HepG2 (cell line): ENCODE measurements around the gene LSMEM2. TPM values are rescaled to one million over a fixed set of nuclear protein-coding genes. Genes with fewer than 3 reads are reported as not detected.

Source experiments
- EZH2 ChIP-seq: conservative IDR thresholded peaks from 2 replicates; pipeline ENCODE4 v1.6.1; 2012; ENCODE audit warnings: mild to moderate bottlenecking, low read depth, low read length, moderate library complexity
- FOSL2 ChIP-seq: sonication (generic); formaldehyde crosslinking; IDR thresholded peaks from 2 replicates; pipeline ENCODE4 v1.4.0; 2020; ENCODE audit warnings: missing genetic modification reagents
- HIVEP1 ChIP-seq: sonication (generic); formaldehyde crosslinking; IDR thresholded peaks from 2 replicates; pipeline ENCODE4 v1.4.0; 2020; ENCODE audit warnings: mild to moderate bottlenecking, missing genetic modification reagents
- HNRNPUL1 ChIP-seq: fragments of 200-400 bp; formaldehyde crosslinking; IDR thresholded peaks from 2 replicates; pipeline ENCODE4 v1.6.1; 2017; ENCODE audit warnings: low read depth, mild to moderate bottlenecking, low read length, moderate library complexity
- MYNN ChIP-seq: sonication (generic); formaldehyde crosslinking; IDR thresholded peaks from 2 replicates; pipeline ENCODE4 v1.4.0; 2020; ENCODE audit warnings: mild to moderate bottlenecking, low read depth, missing genetic modification reagents
- RFXANK ChIP-seq: IDR thresholded peaks from 2 replicates; pipeline ENCODE4 v1.6.1; 2016
- SNAI1 ChIP-seq: sonication (generic); formaldehyde crosslinking; IDR thresholded peaks from 2 replicates; pipeline ENCODE4 v1.5.0; 2020; ENCODE audit warnings: mild to moderate bottlenecking, missing genetic modification reagents, borderline replicate concordance
- SP1 ChIP-seq, 2 experiments: fragments of 450-650 bp in 1 of 2; sonication (generic) in 1 of 2; formaldehyde crosslinking in 1 of 2; IDR thresholded peaks; 2 replicates each; pipeline versions ENCODE4 v1.4.0 to v1.6.1; 2016 to 2020; ENCODE audit warnings: missing genetic modification reagents in 1 of 2
- SUZ12 ChIP-seq: fragments of 150-350 bp; IDR thresholded peaks from 2 replicates; pipeline ENCODE4 v1.6.1; 2014; ENCODE audit warnings: low read depth, low read length
- TBL1XR1 ChIP-seq: fragments of 150-350 bp; IDR thresholded peaks from 2 replicates; pipeline ENCODE4 v1.6.1; 2014; ENCODE audit warnings: borderline replicate concordance, low read length; ENCODE audit not compliant: partially characterized antibody
- ZBTB38 ChIP-seq: sonication (generic); formaldehyde crosslinking; IDR thresholded peaks from 2 replicates; pipeline ENCODE4 v1.5.1; 2020; ENCODE audit warnings: mild to moderate bottlenecking, missing genetic modification reagents
- ZFP1 ChIP-seq: IDR thresholded peaks from 2 replicates; pipeline ENCODE4 v1.6.1; 2016
- ZFP62 ChIP-seq: sonication (generic); formaldehyde crosslinking; IDR thresholded peaks from 2 replicates; pipeline ENCODE4 v1.4.0; 2020; ENCODE audit warnings: missing genetic modification reagents
- ZNF569 ChIP-seq: sonication (generic); formaldehyde crosslinking; IDR thresholded peaks from 2 replicates; pipeline ENCODE4 v1.5.0; 2020; ENCODE audit warnings: mild to moderate bottlenecking, missing genetic modification reagents, moderate library complexity, borderline replicate concordance
- polyA plus RNA-seq, 8 experiments: library from polyadenylated mRNA; depleted of rRNA in 3 of 8; stranded (reverse) in 7 of 8; unstranded in 1 of 8; fragments of >200 nt; fragmentation: Illumina TruSeq in 4 of 8; extraction: Trizol in 4 of 8; gene quantifications; 2 replicates each; pipeline versions ENCODE4 v1.2.1 to v1.2.3, GENCODE V29; 2011 to 2016; ENCODE audit warnings: low read depth in 4 of 8, missing spikeins in 1 of 8, mixed read lengths in 1 of 8; ENCODE audit not compliant: insufficient read depth in 1 of 8
- total RNA-seq, 5 experiments: library from RNA; depleted of rRNA; stranded (reverse); fragments of >200 nt; fragmentation: Illumina TruSeq; extraction: Trizol; gene quantifications; 2 replicates each; pipeline ENCODE4 v1.2.3, GENCODE V29; 2016; ENCODE audit warnings: low read depth in 1 of 5
- TF ChIP-seq, protein P1 (sequence below): IDR thresholded peaks from 2 replicates; pipeline ENCODE4 v1.6.1; 2016; ENCODE audit warnings: low read depth
- TF ChIP-seq, protein P2 (sequence below): fragments of 450-650 bp; IDR thresholded peaks from 2 replicates; pipeline ENCODE4 v1.6.1; 2017
- TF ChIP-seq, protein P3 (sequence below): sonication (generic); formaldehyde crosslinking; IDR thresholded peaks from 2 replicates; pipeline ENCODE4 v1.4.0; 2020; ENCODE audit warnings: low read depth, mild to moderate bottlenecking, missing genetic modification reagents
- TF ChIP-seq, protein P4 (sequence below): sonication (generic); formaldehyde crosslinking; IDR thresholded peaks from 2 replicates; pipeline ENCODE4 v1.5.0; 2020; ENCODE audit warnings: missing genetic modification reagents
- TF ChIP-seq, protein P5 (sequence below): sonication (generic); formaldehyde crosslinking; IDR thresholded peaks from 2 replicates; pipeline ENCODE4 v1.4.0; 2020; ENCODE audit warnings: missing genetic modification reagents, mild to moderate bottlenecking, borderline replicate concordance
- TF ChIP-seq, protein P6 (sequence below): sonication (generic); formaldehyde crosslinking; IDR thresholded peaks from 2 replicates; pipeline ENCODE4 v1.5.0; 2020; ENCODE audit warnings: missing genetic modification reagents

LSMEM2 gene
- total and polyA plus RNA-seq, 2 of the 13 experiments (the other 11 are each of a cell fraction or from before 2014, with no cell fraction given): 0.07 to 0.41 TPM

DNA sequence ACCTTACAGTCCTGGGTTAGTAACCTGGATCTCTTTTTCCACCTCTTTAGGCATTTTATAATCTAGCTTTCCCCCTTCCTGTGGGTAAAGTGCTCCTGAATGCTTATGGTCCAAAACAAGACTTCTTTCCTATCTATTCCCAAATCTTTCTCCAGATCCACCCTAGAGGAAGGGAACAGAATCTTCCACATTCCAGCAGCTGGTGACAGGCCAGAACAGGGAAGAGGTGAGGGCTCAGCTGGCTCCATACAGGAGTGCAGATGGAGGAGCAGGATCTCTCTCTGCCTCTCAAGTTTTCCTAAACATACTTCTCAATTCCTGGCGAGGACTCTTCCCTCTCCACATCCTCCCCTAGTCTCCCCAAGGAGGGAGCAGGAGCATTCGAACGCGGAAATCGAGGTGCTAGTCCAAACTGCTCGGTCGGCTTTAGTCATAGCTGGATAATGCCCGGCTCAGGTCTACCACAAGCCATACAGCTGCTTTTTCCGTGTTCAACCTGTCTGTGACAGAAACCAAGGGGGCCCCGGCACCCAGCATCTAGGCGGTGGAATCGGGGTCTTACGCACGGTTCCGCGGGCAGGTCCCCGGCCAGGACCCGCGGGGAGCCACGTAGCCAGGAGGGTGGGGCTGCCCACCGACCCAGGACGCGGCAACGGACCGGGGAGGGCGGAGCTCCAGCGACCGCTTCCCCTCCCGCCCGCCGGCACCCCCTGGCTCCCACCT lies 57.7 kb downstream of the LSMEM2 start (continued):
- TF ChIP-seq, protein P1, sequence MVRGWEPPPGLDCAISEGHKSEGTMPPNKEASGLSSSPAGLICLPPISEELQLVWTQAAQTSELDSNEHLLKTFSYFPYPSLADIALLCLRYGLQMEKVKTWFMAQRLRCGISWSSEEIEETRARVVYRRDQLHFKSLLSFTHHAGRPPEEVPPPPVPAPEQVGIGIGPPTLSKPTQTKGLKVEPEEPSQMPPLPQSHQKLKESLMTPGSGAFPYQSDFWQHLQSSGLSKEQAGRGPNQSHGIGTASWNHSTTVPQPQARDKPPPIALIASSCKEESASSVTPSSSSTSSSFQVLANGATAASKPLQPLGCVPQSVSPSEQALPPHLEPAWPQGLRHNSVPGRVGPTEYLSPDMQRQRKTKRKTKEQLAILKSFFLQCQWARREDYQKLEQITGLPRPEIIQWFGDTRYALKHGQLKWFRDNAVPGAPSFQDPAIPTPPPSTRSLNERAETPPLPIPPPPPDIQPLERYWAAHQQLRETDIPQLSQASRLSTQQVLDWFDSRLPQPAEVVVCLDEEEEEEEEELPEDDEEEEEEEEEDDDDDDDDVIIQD: no peak
- TF ChIP-seq SUZ12: no peak
- TF ChIP-seq SP1 (IDR thresholded peaks at IDR 0.05): no peak
- TF ChIP-seq SP1 (CRISPR knock-in tag; IDR thresholded peaks at IDR 0.05): no peak; the same call in 1 of the 2 replicates
- TF ChIP-seq, protein P2, sequence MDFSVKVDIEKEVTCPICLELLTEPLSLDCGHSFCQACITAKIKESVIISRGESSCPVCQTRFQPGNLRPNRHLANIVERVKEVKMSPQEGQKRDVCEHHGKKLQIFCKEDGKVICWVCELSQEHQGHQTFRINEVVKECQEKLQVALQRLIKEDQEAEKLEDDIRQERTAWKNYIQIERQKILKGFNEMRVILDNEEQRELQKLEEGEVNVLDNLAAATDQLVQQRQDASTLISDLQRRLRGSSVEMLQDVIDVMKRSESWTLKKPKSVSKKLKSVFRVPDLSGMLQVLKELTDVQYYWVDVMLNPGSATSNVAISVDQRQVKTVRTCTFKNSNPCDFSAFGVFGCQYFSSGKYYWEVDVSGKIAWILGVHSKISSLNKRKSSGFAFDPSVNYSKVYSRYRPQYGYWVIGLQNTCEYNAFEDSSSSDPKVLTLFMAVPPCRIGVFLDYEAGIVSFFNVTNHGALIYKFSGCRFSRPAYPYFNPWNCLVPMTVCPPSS: no peak
- TF ChIP-seq, protein P3, sequence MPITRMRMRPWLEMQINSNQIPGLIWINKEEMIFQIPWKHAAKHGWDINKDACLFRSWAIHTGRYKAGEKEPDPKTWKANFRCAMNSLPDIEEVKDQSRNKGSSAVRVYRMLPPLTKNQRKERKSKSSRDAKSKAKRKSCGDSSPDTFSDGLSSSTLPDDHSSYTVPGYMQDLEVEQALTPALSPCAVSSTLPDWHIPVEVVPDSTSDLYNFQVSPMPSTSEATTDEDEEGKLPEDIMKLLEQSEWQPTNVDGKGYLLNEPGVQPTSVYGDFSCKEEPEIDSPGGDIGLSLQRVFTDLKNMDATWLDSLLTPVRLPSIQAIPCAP: no peak
- TF ChIP-seq, protein P4, sequence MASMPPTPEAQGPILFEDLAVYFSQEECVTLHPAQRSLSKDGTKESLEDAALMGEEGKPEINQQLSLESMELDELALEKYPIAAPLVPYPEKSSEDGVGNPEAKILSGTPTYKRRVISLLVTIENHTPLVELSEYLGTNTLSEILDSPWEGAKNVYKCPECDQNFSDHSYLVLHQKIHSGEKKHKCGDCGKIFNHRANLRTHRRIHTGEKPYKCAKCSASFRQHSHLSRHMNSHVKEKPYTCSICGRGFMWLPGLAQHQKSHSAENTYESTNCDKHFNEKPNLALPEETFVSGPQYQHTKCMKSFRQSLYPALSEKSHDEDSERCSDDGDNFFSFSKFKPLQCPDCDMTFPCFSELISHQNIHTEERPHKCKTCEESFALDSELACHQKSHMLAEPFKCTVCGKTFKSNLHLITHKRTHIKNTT: no peak
- TF ChIP-seq, protein P5, sequence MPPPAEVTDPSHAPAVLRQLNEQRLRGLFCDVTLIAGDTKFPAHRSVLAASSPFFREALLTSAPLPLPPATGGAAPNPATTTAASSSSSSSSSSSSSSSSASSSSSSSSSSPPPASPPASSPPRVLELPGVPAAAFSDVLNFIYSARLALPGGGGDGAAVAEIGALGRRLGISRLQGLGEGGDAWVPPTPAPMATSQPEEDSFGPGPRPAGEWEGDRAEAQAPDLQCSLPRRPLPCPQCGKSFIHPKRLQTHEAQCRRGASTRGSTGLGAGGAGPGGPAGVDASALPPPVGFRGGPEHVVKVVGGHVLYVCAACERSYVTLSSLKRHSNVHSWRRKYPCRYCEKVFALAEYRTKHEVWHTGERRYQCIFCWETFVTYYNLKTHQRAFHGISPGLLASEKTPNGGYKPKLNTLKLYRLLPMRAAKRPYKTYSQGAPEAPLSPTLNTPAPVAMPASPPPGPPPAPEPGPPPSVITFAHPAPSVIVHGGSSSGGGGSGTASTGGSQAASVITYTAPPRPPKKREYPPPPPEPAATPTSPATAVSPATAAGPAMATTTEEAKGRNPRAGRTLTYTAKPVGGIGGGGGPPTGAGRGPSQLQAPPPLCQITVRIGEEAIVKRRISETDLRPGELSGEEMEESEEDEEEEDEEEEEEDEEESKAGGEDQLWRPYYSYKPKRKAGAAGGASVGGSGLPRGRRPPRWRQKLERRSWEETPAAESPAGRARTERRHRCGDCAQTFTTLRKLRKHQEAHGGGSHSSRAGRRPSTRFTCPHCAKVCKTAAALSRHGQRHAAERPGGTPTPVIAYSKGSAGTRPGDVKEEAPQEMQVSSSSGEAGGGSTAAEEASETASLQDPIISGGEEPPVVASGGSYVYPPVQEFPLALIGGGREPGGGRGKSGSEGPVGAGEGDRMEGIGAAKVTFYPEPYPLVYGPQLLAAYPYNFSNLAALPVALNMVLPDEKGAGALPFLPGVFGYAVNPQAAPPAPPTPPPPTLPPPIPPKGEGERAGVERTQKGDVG (CRISPR knock-in tag): 0 out of 2 replicates have a peak, but pooled peaks have one; percentile 4
- 0 out of 2 replicates have a peak, but pooled peaks have one; percentile 75 for TF ChIP-seq ZFP62 (CRISPR knock-in tag)
- TF ChIP-seq HIVEP1 (CRISPR knock-in tag): no peak
- TF ChIP-seq FOSL2: no peak
- TF ChIP-seq SNAI1 (CRISPR knock-in tag): no peak
- no peak for TF ChIP-seq MYNN (CRISPR knock-in tag)
- no peak for TF ChIP-seq HNRNPUL1
- TF ChIP-seq TBL1XR1: no peak
- no peak for TF ChIP-seq ZFP1
- TF ChIP-seq EZH2: no peak
- TF ChIP-seq RFXANK (CRISPR knock-in tag): no peak
- TF ChIP-seq ZNF569 (CRISPR knock-in tag): no peak
- TF ChIP-seq, protein P6, sequence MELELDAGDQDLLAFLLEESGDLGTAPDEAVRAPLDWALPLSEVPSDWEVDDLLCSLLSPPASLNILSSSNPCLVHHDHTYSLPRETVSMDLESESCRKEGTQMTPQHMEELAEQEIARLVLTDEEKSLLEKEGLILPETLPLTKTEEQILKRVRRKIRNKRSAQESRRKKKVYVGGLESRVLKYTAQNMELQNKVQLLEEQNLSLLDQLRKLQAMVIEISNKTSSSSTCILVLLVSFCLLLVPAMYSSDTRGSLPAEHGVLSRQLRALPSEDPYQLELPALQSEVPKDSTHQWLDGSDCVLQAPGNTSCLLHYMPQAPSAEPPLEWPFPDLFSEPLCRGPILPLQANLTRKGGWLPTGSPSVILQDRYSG (CRISPR knock-in tag): 0 out of 2 replicates have a peak, but pooled peaks have one; percentile 15
- TF ChIP-seq ZBTB38: no peak
